GM19238 (cell line): Measurements from ENCODE around the gene ERICH4.

ENCODE experiments used
- DNase-seq: peaks from one replicate; pipeline ENCODE4 v3.0.0; 2011; ENCODE audit warnings: low spot score; ENCODE audit not compliant: insufficient read length

ERICH4 gene

GRCh38 chr19:41414461-41414860, 28.5 kb upstream of the ERICH4 start:
- no peak for DNase-seq

GRCh38 chr19:41415154-41415571, 27.8 kb upstream of the ERICH4 start:
- DNase-seq = no peak

GRCh38 chr19:41416194-41416674, 26.7 kb upstream of the ERICH4 start:
- no peak for DNase-seq

GRCh38 chr19:41420101-41420880, 22.7 kb upstream of the ERICH4 start:
- DNase-seq = no peak

- DNase-seq = no peak
These were observed 21.6 kb upstream of the ERICH4 start for GRCh38 chr19:41421314-41421713.

GRCh38 chr19:41421973-41422372, 21.0 kb upstream of the ERICH4 start:
- DNase-seq = no peak

GRCh38 chr19:41422456-41422855, 20.5 kb upstream of the ERICH4 start:
- no peak for DNase-seq

- DNase-seq = no peak
These were observed 20.0 kb upstream of the ERICH4 start for GRCh38 chr19:41422955-41423354.

GRCh38 chr19:41424335-41425173, 18.4 kb upstream of the ERICH4 start:
- DNase-seq = no peak

- no peak for DNase-seq
These were observed 17.5 kb upstream of the ERICH4 start for GRCh38 chr19:41425174-41426115.

- DNase-seq = no peak
These were observed 16.7 kb upstream of the ERICH4 start for GRCh38 chr19:41426116-41426841.

- peak; percentile 61 for DNase-seq
These were observed 15.9 kb upstream of the ERICH4 start, which contains the start of gene B3GNT8 for GRCh38 chr19:41426952-41427646. Gene B3GNT8 (minus strand): TSS chr19:41427374. CDS start chr19:41426778, 596 bp downstream.

- no peak for DNase-seq
These were observed 15.1 kb upstream of the ERICH4 start for GRCh38 chr19:41427647-41428480.

GRCh38 chr19:41428481-41428859, 14.5 kb upstream of the ERICH4 start:
- no peak for DNase-seq

GRCh38 chr19:41430922-41431321, 12.0 kb upstream of the ERICH4 start:
- no peak for DNase-seq

GRCh38 chr19:41431426-41432386, 11.2 kb upstream of the ERICH4 start:
- no peak for DNase-seq

- no peak for DNase-seq
These were observed 9.8 kb upstream of the ERICH4 start for GRCh38 chr19:41433171-41433570.

GRCh38 chr19:41434450-41434849, 8.5 kb upstream of the ERICH4 start:
- no peak for DNase-seq
